Measurements from ENCODE around the gene HK2. TPM values are rescaled to one million over a fixed set of nuclear protein-coding genes. Genes with fewer than 3 reads are reported as not detected.

Gene HK2
- polyA plus RNA-seq, 3 donors = 13.0 to 23.8 (median 13.2) TPM

GRCh38 chr2:74915743-74916142 lies 81.8 kb downstream of the HK2 start:
- no peak for DNase-seq (ENCODE audit: extremely low read depth in 1 of 11, low read depth in 9 of 11, low spot score in 4 of 11)

GRCh38 chr2:74916394-74916793 lies 82.5 kb downstream of the HK2 start:
- no peak for DNase-seq (ENCODE audit: extremely low read depth in 1 of 11, low read depth in 9 of 11, low spot score in 4 of 11)

GRCh38 chr2:74917702-74918619 lies 84.0 kb downstream of the HK2 start:
- DNase-seq (ENCODE audit: extremely low read depth in 1 of 11, low read depth in 9 of 11, low spot score in 4 of 11) = no peak

GRCh38 chr2:74919827-74920226 lies 85.9 kb downstream of the HK2 start:
- peak; percentile 24 to 61 (median 39) for DNase-seq (ENCODE audit: extremely low read depth in 1 of 11, low read depth in 9 of 11, low spot score in 4 of 11)

DNA sequence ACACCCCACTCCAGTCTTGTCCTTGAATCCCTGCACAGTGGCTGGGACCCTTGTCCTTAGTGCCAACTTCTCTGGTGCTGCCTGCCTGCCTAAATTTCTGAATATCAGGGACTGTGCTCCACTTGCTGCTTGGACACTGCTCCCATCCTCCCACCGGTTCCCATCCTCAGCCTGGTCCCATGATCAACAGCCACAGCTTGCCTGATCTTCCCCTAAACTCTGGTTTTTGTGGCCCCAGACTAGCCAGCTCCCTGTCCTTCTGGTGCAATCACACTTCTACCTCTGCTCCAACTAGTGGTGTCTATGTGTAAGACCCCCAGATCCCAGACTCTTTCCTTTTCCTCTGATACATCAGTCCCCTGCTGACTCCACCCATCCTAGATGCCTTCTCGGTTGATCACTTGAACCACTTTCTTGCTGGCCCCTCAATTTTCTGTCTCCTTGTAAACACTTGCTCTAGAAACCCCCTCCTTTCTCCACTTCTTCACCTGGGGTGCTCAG lies 87.4 kb downstream of the HK2 start:
- no peak for DNase-seq (ENCODE audit: extremely low read depth in 1 of 11, low read depth in 9 of 11, low spot score in 4 of 11)

DNA sequence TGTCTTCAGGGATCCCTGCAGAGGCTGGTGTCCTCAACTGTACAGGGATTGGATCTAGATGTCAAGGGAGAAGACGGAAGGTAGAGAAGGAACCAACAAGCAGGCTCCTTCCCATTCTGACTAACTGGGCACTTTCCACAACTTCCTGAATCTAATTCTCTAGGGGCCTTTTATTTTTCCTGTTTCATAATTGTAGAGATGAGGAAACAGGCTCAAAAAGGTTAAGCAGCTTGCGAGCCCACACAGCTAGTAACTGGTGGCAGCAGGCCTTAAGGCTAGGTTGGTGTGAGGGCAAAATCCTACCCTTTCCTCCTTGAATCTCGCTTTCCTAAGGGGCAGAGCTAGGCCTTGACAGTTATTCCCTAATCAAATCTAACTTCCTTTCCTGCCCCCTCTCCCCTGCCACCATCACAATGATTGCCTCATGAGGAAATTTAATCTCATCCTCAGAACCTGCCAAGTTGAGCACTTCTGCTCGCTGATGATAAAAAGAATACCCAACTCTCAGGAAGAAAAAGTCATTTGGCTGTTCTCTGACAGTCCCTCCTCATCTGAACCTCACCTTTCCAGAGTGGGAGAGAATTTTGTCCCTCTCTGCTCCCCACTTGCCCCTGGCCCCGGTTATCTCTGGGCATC lies 88.8 kb downstream of the HK2 start:
- no peak for DNase-seq (ENCODE audit: extremely low read depth in 1 of 11, low read depth in 9 of 11, low spot score in 4 of 11)

DNA sequence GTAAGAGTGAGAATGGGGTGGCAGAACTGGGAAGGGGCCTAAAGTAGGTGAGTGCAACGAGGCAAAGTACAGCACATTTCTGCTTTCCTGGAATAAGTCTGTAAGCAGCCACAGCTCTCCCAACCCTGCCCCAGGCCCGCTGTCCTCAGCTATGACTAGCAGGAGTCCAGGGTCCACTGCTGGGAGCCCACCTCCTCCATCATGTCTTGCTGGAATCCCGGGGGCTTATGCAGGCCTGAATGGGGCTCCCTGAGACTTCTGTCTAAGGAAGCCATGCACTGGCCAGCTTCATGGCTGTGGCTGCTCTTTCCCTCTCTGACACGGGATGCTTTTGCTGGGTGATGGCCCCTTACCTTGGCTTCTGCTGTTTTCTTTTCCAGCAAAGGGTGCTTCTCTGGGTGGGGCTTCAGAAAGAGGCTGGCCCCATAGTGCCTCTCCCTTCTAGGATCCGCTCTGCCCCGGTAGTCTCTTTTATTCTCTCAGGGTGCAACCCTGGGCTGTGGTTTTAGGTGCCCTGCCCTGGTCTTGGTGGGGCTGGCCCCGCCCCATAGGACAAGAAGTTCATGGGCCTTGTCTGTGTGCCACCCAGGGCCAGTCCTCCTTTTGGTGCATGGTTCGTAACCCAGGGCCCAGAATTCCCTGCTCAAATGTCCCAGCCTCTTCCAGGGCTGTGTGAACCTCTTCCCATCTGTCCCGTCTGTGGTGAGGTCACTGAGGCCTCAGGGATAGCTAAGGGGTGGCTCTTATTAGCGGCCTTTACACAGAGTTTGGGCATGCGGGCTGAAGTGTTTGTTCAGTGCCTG lies 90.7 kb downstream of the HK2 start:
- no peak for DNase-seq (ENCODE audit: extremely low read depth in 1 of 11, low read depth in 9 of 11, low spot score in 4 of 11)

GRCh38 chr2:74925361-74925786 lies 91.4 kb downstream of the HK2 start:
- DNase-seq (ENCODE audit: extremely low read depth in 1 of 11, low read depth in 9 of 11, low spot score in 4 of 11) = no peak

GRCh38 chr2:74927621-74928020 lies 93.7 kb downstream of the HK2 start:
- no peak for DNase-seq (ENCODE audit: extremely low read depth in 1 of 11, low read depth in 9 of 11, low spot score in 4 of 11)

GRCh38 chr2:74930811-74931486 lies 97.0 kb downstream of the HK2 start:
- DNase-seq (ENCODE audit: extremely low read depth in 1 of 11, low read depth in 9 of 11, low spot score in 4 of 11) = no peak

GRCh38 chr2:74931940-74932339 lies 98.0 kb downstream of the HK2 start:
- no peak for DNase-seq (ENCODE audit: extremely low read depth in 1 of 11, low read depth in 9 of 11, low spot score in 4 of 11)

GRCh38 chr2:74935975-74936391 lies 102.1 kb downstream of the HK2 start:
- DNase-seq (ENCODE audit: extremely low read depth in 1 of 11, low read depth in 9 of 11, low spot score in 4 of 11) = no peak

DNA sequence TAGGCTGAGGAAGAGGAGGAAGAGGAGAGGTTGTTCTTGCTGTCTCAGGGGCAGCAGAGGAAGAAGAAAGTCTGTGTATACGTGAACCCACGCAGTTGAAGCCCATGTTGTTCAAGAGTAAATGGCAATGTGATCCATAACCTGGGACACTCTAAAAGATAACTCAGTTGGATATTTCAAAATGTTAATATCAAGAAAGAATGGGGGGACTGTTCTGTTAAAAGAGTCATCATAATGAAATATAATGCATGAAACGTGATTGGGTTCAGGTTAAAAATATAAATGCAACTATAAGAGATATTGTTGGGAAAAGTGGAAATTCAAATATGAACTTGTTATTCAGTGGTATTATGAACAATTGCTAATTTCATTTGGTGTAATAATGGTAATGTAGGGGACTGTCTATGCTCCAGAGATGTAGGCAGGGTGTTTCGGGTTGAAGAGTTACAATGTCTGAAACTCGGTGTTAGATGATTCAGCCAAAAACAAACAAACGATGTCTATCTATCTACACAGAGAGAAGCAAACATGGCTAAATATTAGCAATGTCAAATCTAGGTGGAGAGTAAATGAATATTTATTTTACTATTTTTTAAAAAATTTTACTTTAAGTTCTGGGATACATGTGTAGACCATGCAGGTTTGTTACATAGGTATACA lies 103.4 kb downstream of the HK2 start:
- no peak for DNase-seq (ENCODE audit: extremely low read depth in 1 of 11, low read depth in 9 of 11, low spot score in 4 of 11)

DNA sequence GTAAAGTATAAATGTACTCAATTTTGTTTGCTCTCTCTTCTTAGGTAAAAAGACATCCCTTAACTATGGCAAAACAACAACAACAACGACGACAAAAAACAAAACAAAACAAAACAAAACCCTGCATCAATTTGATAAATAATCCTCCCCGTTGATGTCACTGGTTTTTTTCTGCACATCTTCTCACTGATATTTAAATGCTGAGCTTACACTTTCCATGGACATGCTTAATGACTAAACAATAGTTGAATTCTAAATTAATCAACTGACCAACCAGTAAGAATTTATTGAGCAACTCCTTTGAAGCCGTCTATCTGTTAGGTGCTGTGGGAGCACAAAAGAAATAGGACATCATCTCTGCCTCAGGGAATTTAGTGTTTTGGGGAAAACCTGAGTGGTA lies 104.3 kb downstream of the HK2 start:
- DNase-seq (ENCODE audit: extremely low read depth in 1 of 11, low read depth in 9 of 11, low spot score in 4 of 11) = no peak

- DNase-seq (ENCODE audit: extremely low read depth in 1 of 11, low read depth in 9 of 11, low spot score in 4 of 11) = no peak
These were observed 106.2 kb downstream of the HK2 start for GRCh38 chr2:74939919-74940812.

- no peak for DNase-seq (ENCODE audit: extremely low read depth in 1 of 11, low read depth in 9 of 11, low spot score in 4 of 11)
These were observed 107.4 kb downstream of the HK2 start for GRCh38 chr2:74941284-74941683.

DNA sequence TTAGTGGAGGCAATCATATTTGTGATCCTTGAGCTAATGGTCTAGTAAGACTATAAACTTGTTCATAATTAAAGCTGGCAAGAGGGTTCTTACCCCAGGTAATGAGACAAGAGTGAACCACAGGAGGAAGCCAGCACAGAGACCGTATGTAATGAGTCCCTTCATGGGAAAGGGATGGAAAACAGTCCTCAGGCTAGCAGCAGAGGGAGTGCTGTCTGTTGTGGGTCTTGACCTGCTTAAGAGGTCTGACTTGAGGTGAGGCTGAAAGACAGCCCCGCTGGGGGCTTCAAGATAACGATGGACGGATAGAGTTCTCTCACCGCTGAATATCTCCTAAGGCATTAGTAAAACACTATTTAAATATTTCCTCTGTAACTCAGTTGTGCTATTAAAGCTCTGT lies 108.3 kb downstream of the HK2 start:
- no peak for DNase-seq (ENCODE audit: extremely low read depth in 1 of 11, low read depth in 9 of 11, low spot score in 4 of 11)
